ENCODE measurements around the gene FOXJ1. TPM values are rescaled to one million over a fixed set of nuclear protein-coding genes. Genes with fewer than 3 reads are reported as not detected.

FOXJ1 gene
- polyA plus RNA-seq, 3 donors = 0.13 to 0.54 TPM; not detected in 1

- no peak overlapping the region for H3K27ac ChIP-seq (ENCODE audit: low read depth, low read length)
- WGBS, 3 donors = 74 to 81% (median 75%) methylated on average over 13 of the region's 13 CpGs
Measured at GRCh38 chr17:76147211-76148014, 6.4 kb upstream of the FOXJ1 start.

- no peak overlapping the region for H3K27ac ChIP-seq (ENCODE audit: low read depth, low read length)
Measured at GRCh38 chr17:76146053-76146851, 5.2 kb upstream of the FOXJ1 start.

GRCh38 chr17:76145231-76146052 lies 4.4 kb upstream of the FOXJ1 start:
- 46 to 76% (median 52%) methylated on average over 25 of the region's 25 CpGs for WGBS, 3 donors
- no peak overlapping the region for H3K27ac ChIP-seq (ENCODE audit: low read depth, low read length)

More at GRCh38 chr17:76146053-76146851, 5.2 kb upstream of the FOXJ1 start:
- 83 to 90% (median 85%) methylated on average over 22 of the region's 22 CpGs for WGBS, 3 donors

GRCh38 chr17:76142585-76143041 lies 1.6 kb upstream of the FOXJ1 start:
- H3K27ac ChIP-seq (ENCODE audit: low read depth, low read length) = no peak overlapping the region
- WGBS, 3 donors = 92 to 95% (median 94%) methylated on average over 6 of the region's 6 CpGs

- no peak overlapping the region for H3K27ac ChIP-seq (ENCODE audit: low read depth, low read length)
- WGBS, 3 donors = 52 to 76% (median 55%) methylated on average over 10 of the region's 10 CpGs
Measured at GRCh38 chr17:76142039-76142584, 1.1 kb upstream of the FOXJ1 start.

- H3K27ac ChIP-seq (ENCODE audit: low read depth, low read length) = no peak overlapping the region
- WGBS, 3 donors = 3 to 10% (median 4%) methylated on average over 23 to 24 of the region's 24 CpGs
Measured at GRCh38 chr17:76140661-76141211, 309 bp downstream of the FOXJ1 start.

GRCh38 chr17:76139801-76140660 lies 1.0 kb downstream of the FOXJ1 start:
- WGBS, 3 donors = 17 to 33% (median 19%) methylated on average over 61 to 78 of the region's 78 CpGs
- no peak overlapping the region for H3K27ac ChIP-seq (ENCODE audit: low read depth, low read length)

- no peak overlapping the region for H3K27ac ChIP-seq (ENCODE audit: low read depth, low read length)
- 58 to 74% (median 59%) methylated on average over 15 of the region's 15 CpGs for WGBS, 3 donors
Measured at GRCh38 chr17:76138896-76139752, 1.9 kb downstream of the FOXJ1 start.

- no peak overlapping the region for H3K27ac ChIP-seq (ENCODE audit: low read depth, low read length)
- 25 to 67% (median 57%) methylated on average over 20 to 23 of the region's 23 CpGs for WGBS, 3 donors
Measured at GRCh38 chr17:76138234-76138895, 2.7 kb downstream of the FOXJ1 start.

- H3K27ac ChIP-seq (ENCODE audit: low read depth, low read length) = no peak overlapping the region
- 55 to 65% (median 64%) methylated on average over 42 to 54 of the region's 54 CpGs for WGBS, 3 donors
Measured at GRCh38 chr17:76137351-76138233, 3.5 kb downstream of the FOXJ1 start.

- 58 to 82% (median 74%) methylated on average over 5 to 7 of the region's 7 CpGs for WGBS, 3 donors
Measured at GRCh38 chr17:76137001-76137350, 4.1 kb downstream of the FOXJ1 start.

GRCh38 chr17:76136276-76137000 lies 4.6 kb downstream of the FOXJ1 start:
- no peak overlapping the region for H3K27ac ChIP-seq (ENCODE audit: low read depth, low read length)
- 74 to 81% (median 77%) methylated on average over 16 of the region's 16 CpGs for WGBS, 3 donors

More at GRCh38 chr17:76137001-76137350, 4.1 kb downstream of the FOXJ1 start:
- H3K27ac ChIP-seq (ENCODE audit: low read depth, low read length) = no peak overlapping the region

- no peak overlapping the region for H3K27ac ChIP-seq (ENCODE audit: low read depth, low read length)
- 79 to 81% (median 81%) methylated on average over 7 to 8 of the region's 8 CpGs for WGBS, 3 donors
Measured at GRCh38 chr17:76135810-76136188, 5.2 kb downstream of the FOXJ1 start.

Data from adipose tissue (tissue), 3 donors.